Subcutaneous adipose tissue (tissue), 4 donors: ENCODE data around the gene AOC2. TPM values are rescaled to one million over a fixed set of nuclear protein-coding genes. Genes with fewer than 3 reads are reported as not detected.

Source experiments
- CTCF ChIP-seq: fragments of 450-650 bp; IDR thresholded peaks from one replicate; pipeline ENCODE4 v1.5.1; 2016; ENCODE audit warnings: low read depth, mild to moderate bottlenecking, control low read depth, antibody characterized with exemption, moderate library complexity
- small RNA-seq: library from RNA; depleted of rRNA; stranded (forward); fragments of <200 nt; gene quantifications from one replicate; pipeline ENCODE3, GENCODE V24; 2016
- total RNA-seq, 4 donors: library from RNA; depleted of rRNA; stranded (reverse); fragments of >200 nt; gene quantifications; one replicate each; pipeline ENCODE4 v1.1.0, GENCODE V29; 2016

The AOC2 gene
- total RNA-seq, 4 donors from 2014 or later = 4.1 to 15.0 (median 9.4) TPM

- TF ChIP-seq CTCF = no peak
These were observed 53.9 kb downstream of the AOC2 start for GRCh38 chr17:42898147-42898811.

Small RNAs within 50 kb of the gene (small RNA-seq; reads per million reads assigned to genes)
- gene MIR6781 (not detected), gene RNU6-287P (not detected)

Other genes starting within 250 kb of the AOC2 start
- gene RETREG3, start 235.2 kb upstream of the AOC2 start, total RNA-seq = 10 to 100 TPM; 36.4 to 62.0 (median 57.4) TPM
- gene TUBG1, start 234.9 kb upstream of the AOC2 start, total RNA-seq = 10 to 100 TPM; 16.3 to 35.8 (median 23.5) TPM
- 10 to 100 TPM; 12.1 to 29.6 (median 21.2) TPM for gene TUBG2, start 185.3 kb upstream of the AOC2 start, total RNA-seq
- gene PLEKHH3, start 167.6 kb upstream of the AOC2 start, total RNA-seq = 10 to 100 TPM in 1 of 4 donors, 1 to 10 TPM in 3; 5.4 to 64.8 (median 7.4) TPM
- 1 to 10 TPM in 1 of 4 donors, under 1 TPM in 3; 0.44 to 8.7 (median 0.83) TPM for gene CCR10, start 162.7 kb upstream of the AOC2 start, total RNA-seq
- 1 to 10 TPM; 1.8 to 3.8 (median 2.5) TPM for gene CNTNAP1, start 162.0 kb upstream of the AOC2 start, total RNA-seq
- gene EZH1, start 99.5 kb upstream of the AOC2 start, total RNA-seq = 100 to 1,000 TPM in 1 of 4 donors, 10 to 100 TPM in 3; 53.7 to 126 (median 91.8) TPM
- 100 to 1,000 TPM in 3 of 4 donors, 10 to 100 TPM in 1; 66.9 to 160 (median 128) TPM for gene RAMP2, start 83.4 kb upstream of the AOC2 start, total RNA-seq
- 10 to 100 TPM; 40.1 to 53.4 (median 47.4) TPM for gene VPS25, start 71.1 kb upstream of the AOC2 start, total RNA-seq
- gene WNK4, start 64.0 kb upstream of the AOC2 start, total RNA-seq = under 1 TPM in 3 of 4 donors, not detected in 1; 0.16 to 0.85 (median 0.19) TPM
- gene COA3, start 45.9 kb upstream of the AOC2 start, total RNA-seq = 10 to 100 TPM; 51.8 to 76.6 (median 60.4) TPM
- gene CNTD1, start 45.7 kb upstream of the AOC2 start, total RNA-seq = under 1 TPM in 2 of 4 donors, not detected in 2; 0.44 to 0.68 TPM
- 100 to 1,000 TPM in 3 of 4 donors, 10 to 100 TPM in 1; 85.3 to 129 (median 120) TPM for gene BECN1, start 20.3 kb upstream of the AOC2 start, total RNA-seq
- gene PSME3, start 11.2 kb upstream of the AOC2 start, total RNA-seq = 10 to 100 TPM; 52.7 to 80.9 (median 60.1) TPM
- gene AOC3, start 6.6 kb downstream of the AOC2 start, total RNA-seq = 100 to 1,000 TPM; 120 to 591 (median 262) TPM
- gene G6PC1, start 56.2 kb downstream of the AOC2 start, total RNA-seq = not detected
- 10 to 100 TPM; 18.4 to 38.2 (median 22.1) TPM for gene AARSD1, start 119.9 kb downstream of the AOC2 start, total RNA-seq
- gene PTGES3L, start 135.5 kb downstream of the AOC2 start, total RNA-seq = not detected
- gene RUNDC1, start 136.0 kb downstream of the AOC2 start, total RNA-seq = 10 to 100 TPM in 3 of 4 donors, 1 to 10 TPM in 1; 7.2 to 12.1 (median 10.5) TPM
- gene RPL27, start 153.8 kb downstream of the AOC2 start, total RNA-seq = 1,000 to 10,000 TPM in 3 of 4 donors, 100 to 1,000 TPM in 1; 912 to 2,032 (median 1,085) TPM
- gene IFI35, start 162.2 kb downstream of the AOC2 start, total RNA-seq = 10 to 100 TPM; 20.7 to 44.1 (median 24.8) TPM
- 100 to 1,000 TPM; 134 to 420 (median 367) TPM for gene VAT1, start 177.8 kb downstream of the AOC2 start, total RNA-seq
- under 1 TPM; 0.17 to 0.49 (median 0.30) TPM for gene RND2, start 180.7 kb downstream of the AOC2 start, total RNA-seq